Loucy (cell line): ENCODE measurements around the gene MYH6.

Experiments
- EZH2phosphoT487 ChIP-seq: fragments of 200-600 bp; IDR thresholded peaks from 2 replicates; pipeline ENCODE4 v1.6.1; 2018; ENCODE audit warnings: antibody characterized with exemption, mild to moderate bottlenecking, moderate library complexity, borderline replicate concordance
- TF ChIP-seq, protein P1 (sequence below): fragments of 200-600 bp; sonication (generic); conservative IDR thresholded peaks from 2 replicates; pipeline ENCODE4 v1.5.1; 2014; ENCODE audit warnings: mild to moderate bottlenecking, antibody characterized with exemption, low read length

DNA sequence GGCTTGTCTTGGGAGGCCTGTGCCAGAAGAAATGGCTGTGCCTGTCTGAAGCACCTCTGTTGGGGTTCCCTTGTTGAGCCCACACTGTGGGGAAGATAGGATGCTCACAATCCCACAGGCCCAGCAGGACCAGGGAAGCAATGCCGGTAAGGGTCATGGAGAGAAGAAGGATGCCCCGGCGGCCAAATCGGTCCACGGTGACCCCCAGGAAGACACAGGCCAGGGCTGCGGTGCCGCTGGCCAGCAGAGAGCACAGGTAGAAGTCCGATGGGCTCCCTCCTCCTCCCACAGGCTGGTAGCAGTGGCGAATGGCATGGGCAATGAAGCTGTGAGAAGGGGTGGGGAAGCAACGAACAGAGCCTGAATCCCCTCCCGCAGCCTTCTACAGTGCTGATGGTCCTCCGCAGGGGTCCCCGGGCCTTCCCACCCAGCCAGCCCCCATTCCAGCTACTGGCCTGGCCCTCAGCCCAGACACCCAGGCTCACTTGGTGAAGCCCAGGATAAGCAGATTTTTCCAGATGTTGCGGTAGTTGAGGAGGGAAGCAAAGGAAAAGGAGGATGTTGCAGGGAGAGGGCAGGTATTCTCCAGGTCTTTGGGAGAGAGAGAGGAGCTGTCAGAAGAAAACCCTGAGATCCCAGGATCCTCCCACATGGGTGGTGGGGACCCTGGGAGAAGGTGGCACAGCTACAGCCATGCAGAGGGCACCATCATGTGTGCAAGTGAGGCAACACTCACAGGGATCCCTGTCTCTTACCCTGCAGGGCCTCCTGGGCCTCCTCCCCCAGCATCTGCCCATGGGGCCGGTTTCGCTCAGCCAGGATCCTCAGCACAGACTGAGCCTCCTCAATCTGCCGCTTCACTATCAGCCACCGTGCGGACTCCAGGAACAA is 60.4 kb downstream of the MYH6 start:
- TF ChIP-seq, protein P1, sequence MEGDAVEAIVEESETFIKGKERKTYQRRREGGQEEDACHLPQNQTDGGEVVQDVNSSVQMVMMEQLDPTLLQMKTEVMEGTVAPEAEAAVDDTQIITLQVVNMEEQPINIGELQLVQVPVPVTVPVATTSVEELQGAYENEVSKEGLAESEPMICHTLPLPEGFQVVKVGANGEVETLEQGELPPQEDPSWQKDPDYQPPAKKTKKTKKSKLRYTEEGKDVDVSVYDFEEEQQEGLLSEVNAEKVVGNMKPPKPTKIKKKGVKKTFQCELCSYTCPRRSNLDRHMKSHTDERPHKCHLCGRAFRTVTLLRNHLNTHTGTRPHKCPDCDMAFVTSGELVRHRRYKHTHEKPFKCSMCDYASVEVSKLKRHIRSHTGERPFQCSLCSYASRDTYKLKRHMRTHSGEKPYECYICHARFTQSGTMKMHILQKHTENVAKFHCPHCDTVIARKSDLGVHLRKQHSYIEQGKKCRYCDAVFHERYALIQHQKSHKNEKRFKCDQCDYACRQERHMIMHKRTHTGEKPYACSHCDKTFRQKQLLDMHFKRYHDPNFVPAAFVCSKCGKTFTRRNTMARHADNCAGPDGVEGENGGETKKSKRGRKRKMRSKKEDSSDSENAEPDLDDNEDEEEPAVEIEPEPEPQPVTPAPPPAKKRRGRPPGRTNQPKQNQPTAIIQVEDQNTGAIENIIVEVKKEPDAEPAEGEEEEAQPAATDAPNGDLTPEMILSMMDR = no peak
- no peak for TF ChIP-seq EZH2phosphoT487
